Ascending aorta (tissue), 2 donors: Measurements from ENCODE around the gene SOX9. TPM values are rescaled to one million over a fixed set of nuclear protein-coding genes. Genes with fewer than 3 reads are reported as not detected.

Experiments used
- DNase-seq, 2 donors: peaks; one replicate each; pipeline ENCODE4 v3.0.0-alpha.2; 2019; ENCODE audit warnings: low spot score in 2 of 2
- H3K27ac ChIP-seq, 2 donors: fragments of 200-600 bp; sonication (generic); one replicate each; pipeline ENCODE4 v1.5.1; 2016 to 2017; ENCODE audit warnings: mild to moderate bottlenecking in 1 of 2
- H3K27me3 ChIP-seq: fragments of 200-600 bp; sonication (generic); one replicate; pipeline ENCODE4 v1.5.1; 2017
- H3K36me3 ChIP-seq, 2 donors: fragments of 200-600 bp; sonication (generic); one replicate each; pipeline ENCODE4 v1.5.1; 2016
- H3K4me1 ChIP-seq, 2 donors: fragments of 200-600 bp; sonication (generic); one replicate each; pipeline ENCODE4 v1.5.1; 2016 to 2017; ENCODE audit warnings: mild to moderate bottlenecking in 1 of 2
- H3K4me3 ChIP-seq, 2 donors: fragments of 200-600 bp; sonication (generic); one replicate each; pipeline ENCODE4 v1.5.1; 2016 to 2017; ENCODE audit warnings: mild to moderate bottlenecking in 1 of 2
- H3K9me3 ChIP-seq, 2 donors: fragments of 200-600 bp; sonication (generic); one replicate each; pipeline ENCODE4 v1.5.1; 2016
- CTCF ChIP-seq, 3 experiments: fragments of 200-600 bp in 2 of 3; fragments of 450-650 bp in 1 of 3; sonication (generic) in 2 of 3; IDR thresholded peaks; one replicate each; pipeline ENCODE4 v1.5.1; 2016 to 2019; ENCODE audit warnings: antibody characterized with exemption in 3 of 3, mild to moderate bottlenecking in 1 of 3, moderate library complexity in 1 of 3
- intact Hi-C: fragments of 100-400 bp; cut with DNase I; formaldehyde crosslinking; loops from one replicate; pipeline ENCODE4 v1.15.1; 2023
- total RNA-seq: library from RNA; depleted of rRNA; stranded (reverse); fragments of >200 nt; gene quantifications from one replicate; pipeline ENCODE4 v1.1.0, GENCODE V29; 2016

SOX9 gene
- total RNA-seq, 1 donor from 2014 or later, result 2.4 TPM

GRCh38 chr17:72121164-72122009 lies 567 bp downstream of the SOX9 start:
- H3K9me3 ChIP-seq, result no peaks in the 10 kb centered on the region
- peaks cover 15% of the 10 kb centered on the region for H3K27me3 ChIP-seq
- intact Hi-C loops, result loop anchor here (2.0 kb wide), 1 partner anchor 419 kb away; no protein-coding TSS in a partner anchor
- TF ChIP-seq CTCF (IDR thresholded peaks at IDR 0.05), result no peak
- DNase-seq, result no peak
- peaks cover 2 to 24% of the 10 kb centered on the region in 2 donors for H3K4me1 ChIP-seq
- peak overlapping the region; percentile 52 to 60 for H3K4me3 ChIP-seq
- H3K27ac ChIP-seq, result peak overlapping the region in 1 of 2 donors; percentile 36
- no peaks in the 10 kb centered on the region for H3K36me3 ChIP-seq

GRCh38 chr17:72122010-72122764 lies 1.4 kb downstream of the SOX9 start:
- Histone ChIP-seq H3K36me3 (no peaks in the 10 kb centered on the region), H3K27me3 (peaks cover 15% of the 10 kb centered on the region), H3K4me3 (peak overlapping the region; percentile 52 to 60), H3K9me3 (no peaks in the 10 kb centered on the region), H3K27ac (no peak overlapping the region), H3K4me1 (peaks cover 2 to 24% of the 10 kb centered on the region in 2 donors)
- no peak for DNase-seq
- TF ChIP-seq CTCF (IDR thresholded peaks at IDR 0.05), result no peak
- intact Hi-C loops, result loop anchor here (2.0 kb wide), 1 partner anchor 419 kb away; no protein-coding TSS in a partner anchor

- peak overlapping the region; percentile 52 to 60 for H3K4me3 ChIP-seq
- peaks cover 12% of the 10 kb centered on the region for H3K27me3 ChIP-seq
- H3K4me1 ChIP-seq, result peaks cover 0 to 20% of the 10 kb centered on the region in 2 donors
- TF ChIP-seq CTCF (IDR thresholded peaks at IDR 0.05), result no peak
- intact Hi-C loops, result loop anchor here (2.0 kb wide), 1 partner anchor 418 kb away; no protein-coding TSS in a partner anchor
- no peaks in the 10 kb centered on the region for H3K9me3 ChIP-seq
- no peak for DNase-seq
- H3K36me3 ChIP-seq, result no peaks in the 10 kb centered on the region
- no peak overlapping the region for H3K27ac ChIP-seq
Observed at GRCh38 chr17:72122765-72123529, 2.1 kb downstream of the SOX9 start.

GRCh38 chr17:72123530-72124437 lies 3.0 kb downstream of the SOX9 start:
- Histone ChIP-seq H3K36me3 (no peaks in the 10 kb centered on the region), H3K4me3 (no peak overlapping the region), H3K4me1 (peaks cover 0 to 14% of the 10 kb centered on the region in 2 donors), H3K27me3 (peaks cover 7% of the 10 kb centered on the region), H3K9me3 (no peaks in the 10 kb centered on the region), H3K27ac (no peak overlapping the region)
- TF ChIP-seq CTCF (IDR thresholded peaks at IDR 0.05), result no peak
- intact Hi-C loops, result loop anchor here (2.0 kb wide), 1 partner anchor 417 kb away; no protein-coding TSS in a partner anchor
- no peak for DNase-seq
